M059J (cell line): ENCODE data around the gene TUBG1. TPM values are rescaled to one million over a fixed set of nuclear protein-coding genes. Genes with fewer than 3 reads are reported as not detected.
"Not testable (repeated sequence)": the region's sequence is repeated elsewhere in the genome, so short reads cannot be mapped to it uniquely, and the experiment has no call there.

Experiments
- DNase-seq: peaks from one replicate; pipeline ENCODE4 v3.0.0-alpha.2; 2012; ENCODE audit warnings: low read depth
- total RNA-seq: library from RNA; depleted of rRNA; stranded (reverse); fragments of >200 nt; shearing (Covaris generic); gene quantifications from 2 replicates; pipeline ENCODE4 v1.2.3, GENCODE V29; 2014

The TUBG1 gene
- total RNA-seq, 1 experiment from 2014 or later, result 168 TPM

- DNase-seq, result peak; percentile 71
Observed at GRCh38 chr17:42578282-42578869, 31.1 kb upstream of the TUBG1 start.

- no peak for DNase-seq
Observed at GRCh38 chr17:42579794-42580551, 29.5 kb upstream of the TUBG1 start.

- DNase-seq, result no peak
Observed at GRCh38 chr17:42581744-42582270, 27.7 kb upstream of the TUBG1 start.

GRCh38 chr17:42584880-42585279, 24.6 kb upstream of the TUBG1 start:
- no peak for DNase-seq

GRCh38 chr17:42585353-42585752, 24.1 kb upstream of the TUBG1 start:
- DNase-seq, result no peak

DNA sequence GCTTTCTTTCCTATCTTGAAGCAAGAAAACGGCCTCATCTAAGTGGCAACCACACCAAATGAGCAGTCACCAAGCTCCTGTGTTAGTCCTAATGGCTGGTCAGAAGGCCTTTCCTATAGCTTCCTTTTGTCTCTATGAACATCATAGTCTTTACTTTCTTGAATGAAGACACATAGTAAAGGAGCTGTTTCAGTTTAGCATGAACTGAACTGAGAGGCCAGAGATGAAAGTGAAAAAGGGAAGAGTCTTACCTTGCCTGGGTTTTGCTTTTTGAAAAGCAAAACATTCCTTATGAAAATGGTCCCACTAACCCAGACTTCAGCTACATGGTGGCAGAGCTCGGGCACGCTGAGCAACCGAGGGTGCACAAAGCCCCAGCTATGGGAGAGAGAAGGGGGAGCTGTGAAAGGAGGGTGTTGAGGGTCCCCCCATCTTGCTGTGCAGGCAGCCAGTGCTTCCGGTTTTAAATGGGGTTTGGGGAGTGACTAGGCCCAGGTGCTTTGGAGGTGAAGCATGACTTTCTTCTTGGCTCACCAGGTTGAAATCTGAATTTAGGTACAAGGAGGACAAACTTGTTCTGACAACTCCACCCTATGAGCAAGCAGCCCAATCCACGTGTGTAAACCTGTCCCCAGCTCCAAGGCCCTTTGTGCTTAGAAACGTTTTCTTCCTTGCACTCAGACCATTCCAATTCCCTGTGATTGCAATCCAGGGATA, 22.8 kb upstream of the TUBG1 start:
- DNase-seq, result no peak

DNA sequence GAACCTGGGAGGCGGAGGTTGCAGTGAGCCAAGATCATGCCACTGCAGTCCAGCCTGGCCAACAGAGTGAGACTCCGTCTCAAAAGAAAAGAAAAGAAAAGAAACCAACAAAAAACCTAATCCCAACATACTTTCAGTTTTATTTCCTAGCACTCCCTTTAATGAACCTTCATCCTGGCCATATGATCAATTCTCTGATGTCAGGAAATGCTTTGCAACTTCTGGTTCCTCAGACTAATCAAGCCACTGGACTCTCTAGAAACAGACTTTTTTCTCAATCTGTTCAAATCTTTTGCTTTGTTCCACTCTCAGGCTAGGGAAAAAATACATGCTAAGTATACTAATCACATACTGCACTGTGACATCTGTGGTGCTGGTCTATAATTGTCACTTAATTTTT, 18.6 kb upstream of the TUBG1 start:
- no peak for DNase-seq

- DNase-seq, result no peak
Observed at GRCh38 chr17:42591411-42591810, 18.1 kb upstream of the TUBG1 start.

DNA sequence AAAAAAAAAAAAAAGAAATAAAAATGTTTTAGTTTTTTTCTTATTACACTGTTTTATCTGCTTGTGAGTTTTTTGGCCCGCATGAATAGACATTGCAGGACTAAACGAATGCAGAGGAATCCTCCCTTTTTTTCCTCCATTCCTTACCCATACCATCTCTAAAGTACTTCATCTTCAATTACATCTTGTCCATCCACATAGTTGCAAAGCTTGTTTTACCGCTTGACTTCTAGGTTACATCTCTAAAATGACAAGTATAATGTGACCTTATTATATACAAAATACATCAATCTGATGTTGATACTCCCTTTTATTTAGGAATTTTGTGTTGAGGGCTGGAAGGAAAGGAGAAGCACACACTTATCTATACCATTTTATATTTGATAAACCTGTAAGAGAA, 13.1 kb upstream of the TUBG1 start:
- no peak for DNase-seq

DNA sequence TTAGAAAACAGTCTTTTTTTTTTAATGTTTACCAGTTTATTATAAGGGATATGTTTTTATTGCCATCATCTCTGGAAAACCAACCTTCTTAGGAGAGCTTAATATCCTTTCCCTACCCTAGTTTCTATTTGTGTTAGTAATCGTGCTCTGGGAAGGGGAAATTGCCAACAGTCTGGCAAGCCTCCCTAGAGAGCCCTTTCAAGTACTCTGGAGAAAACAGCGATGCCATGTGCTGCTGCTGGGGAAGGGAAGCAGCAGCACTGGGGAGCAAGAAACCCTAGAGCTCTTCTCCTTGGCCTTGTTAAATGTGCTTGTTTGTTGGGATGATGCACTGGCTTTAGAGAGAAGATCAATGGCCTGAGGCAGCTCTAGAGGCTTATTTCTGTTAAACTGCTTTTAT, 10.6 kb upstream of the TUBG1 start:
- no peak for DNase-seq

DNA sequence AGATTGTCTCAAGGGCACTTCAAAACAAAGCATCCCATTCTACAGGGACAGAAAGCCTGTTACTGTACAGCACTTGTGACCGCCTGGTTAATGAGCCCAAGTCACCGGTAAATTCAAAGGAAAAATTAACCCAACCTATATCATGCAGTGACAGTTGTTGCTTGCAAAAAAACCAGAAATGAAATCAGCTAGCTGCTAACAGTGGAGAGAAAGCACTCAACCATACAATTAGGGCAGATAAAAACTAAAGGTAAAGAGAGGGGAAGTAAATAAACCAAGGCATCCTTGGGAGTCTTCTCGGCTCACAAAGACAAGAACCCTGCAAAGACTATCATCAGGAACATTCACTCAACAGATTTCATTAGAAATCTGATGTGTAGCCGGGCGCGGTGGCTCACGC, 6.2 kb upstream of the TUBG1 start:
- no peak for DNase-seq

DNA sequence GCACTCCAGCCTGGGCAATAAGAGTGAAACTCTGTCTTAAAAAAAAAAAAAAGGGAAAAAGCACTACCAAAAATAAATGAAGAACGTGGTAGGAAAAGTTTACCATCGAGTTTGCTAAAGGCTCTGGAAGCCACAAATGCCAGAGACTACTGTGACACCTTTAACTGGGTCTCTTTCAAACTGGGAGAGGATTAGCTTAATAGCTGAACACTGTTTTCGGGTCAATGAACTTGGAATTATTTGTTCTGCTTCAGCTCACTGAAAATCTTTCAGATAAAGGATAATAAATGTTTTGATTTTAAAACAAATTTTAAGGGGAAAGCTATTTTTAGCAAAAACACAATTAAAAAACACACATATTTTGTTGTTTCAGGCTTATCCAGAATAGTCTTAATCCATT, 1.7 kb upstream of the TUBG1 start:
- DNase-seq, result no peak

DNA sequence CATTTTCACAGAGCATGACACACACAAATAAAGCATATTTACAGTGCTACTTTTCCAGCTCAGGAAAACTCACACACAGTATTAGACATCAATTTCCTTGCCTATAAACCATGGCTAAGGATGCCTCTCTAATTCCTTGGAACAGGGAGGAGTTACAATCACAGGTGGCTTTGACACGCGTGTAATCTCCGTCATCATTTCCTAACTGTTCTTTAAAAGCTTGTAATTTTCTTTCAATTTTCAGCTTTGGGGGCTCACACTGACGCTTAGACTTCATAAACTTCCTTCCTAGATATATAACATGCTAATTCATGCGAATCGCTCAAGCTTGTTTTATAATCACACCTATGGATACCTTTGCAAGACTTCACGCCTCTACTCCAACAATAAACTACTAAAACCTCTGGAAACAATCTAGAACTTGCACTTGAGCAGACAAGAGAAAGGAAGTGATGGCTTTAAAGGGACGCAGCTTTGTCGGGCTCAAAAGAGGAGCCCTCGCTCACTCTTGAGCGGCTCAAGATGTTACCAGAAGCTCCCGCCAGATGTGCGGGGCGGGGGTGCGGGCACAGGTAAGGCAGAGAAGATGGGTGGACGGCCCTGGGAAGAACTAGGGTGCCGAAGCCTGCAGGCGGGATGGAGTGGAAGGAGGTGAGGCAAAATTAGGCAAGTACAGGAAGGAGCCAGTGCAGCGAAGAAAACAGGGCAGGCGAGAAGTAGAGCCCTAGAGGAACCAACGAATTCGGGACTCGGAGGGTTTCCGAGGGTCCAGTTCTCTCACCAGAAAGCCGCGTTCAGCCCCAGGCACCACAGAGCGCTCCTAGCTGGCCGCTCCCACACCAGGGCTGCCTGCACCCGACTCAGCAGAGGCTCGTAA, 940 bp upstream of the TUBG1 start:
- peak; percentile 13 for DNase-seq

GRCh38 chr17:42609814-42610801, 625 bp downstream of the TUBG1 start:
- not testable (repeated sequence) for DNase-seq

GRCh38 chr17:42612013-42612412, 2.5 kb downstream of the TUBG1 start:
- DNase-seq, result no peak

DNA sequence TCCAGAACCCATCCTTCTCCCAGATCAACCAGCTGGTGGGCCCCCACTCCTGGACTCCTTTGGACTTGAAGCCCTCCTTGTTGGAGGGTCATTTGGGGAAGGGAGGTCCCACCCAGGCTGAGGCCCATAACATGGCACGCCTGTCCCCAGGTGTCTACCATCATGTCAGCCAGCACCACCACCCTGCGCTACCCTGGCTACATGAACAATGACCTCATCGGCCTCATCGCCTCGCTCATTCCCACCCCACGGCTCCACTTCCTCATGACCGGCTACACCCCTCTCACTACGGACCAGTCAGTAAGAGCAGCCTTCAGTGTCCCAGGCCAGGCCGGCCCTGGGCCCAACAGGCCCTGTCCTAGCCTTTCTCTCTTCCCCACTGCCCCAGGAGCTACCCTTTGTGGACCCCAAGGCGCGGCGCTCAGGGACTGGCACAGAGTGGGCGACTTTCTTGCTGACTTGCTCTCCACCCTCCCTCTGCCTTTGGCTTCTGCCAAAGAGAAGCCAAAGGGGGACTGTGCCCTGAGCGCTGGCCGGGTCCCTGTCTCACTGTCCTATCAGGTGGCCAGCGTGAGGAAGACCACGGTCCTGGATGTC, 4.3 kb downstream of the TUBG1 start:
- DNase-seq, result no peak

DNA sequence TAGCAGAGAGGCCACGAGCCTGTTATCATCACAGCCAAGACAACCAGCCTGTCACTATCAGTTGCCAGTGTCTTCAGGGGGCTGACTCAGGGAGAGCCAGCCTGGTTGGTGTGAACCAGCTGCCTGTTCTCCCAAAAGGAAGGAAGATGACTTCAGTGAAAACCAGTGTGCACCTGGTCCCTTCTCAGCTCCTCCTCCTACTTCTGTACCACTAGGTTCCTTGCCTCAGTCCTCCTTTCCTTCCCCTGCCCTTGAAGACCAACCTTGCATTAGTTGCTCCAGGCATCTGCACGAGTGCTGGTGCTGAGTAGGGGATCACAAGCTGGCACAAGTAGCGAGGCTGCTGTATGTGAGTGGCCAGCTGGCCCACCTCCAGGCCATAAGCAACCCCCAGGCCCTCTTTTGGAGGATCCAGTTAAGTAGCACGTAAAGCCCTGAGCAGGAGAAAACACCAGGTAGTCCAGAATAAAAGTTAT, 8.5 kb downstream of the TUBG1 start:
- no peak for DNase-seq

DNA sequence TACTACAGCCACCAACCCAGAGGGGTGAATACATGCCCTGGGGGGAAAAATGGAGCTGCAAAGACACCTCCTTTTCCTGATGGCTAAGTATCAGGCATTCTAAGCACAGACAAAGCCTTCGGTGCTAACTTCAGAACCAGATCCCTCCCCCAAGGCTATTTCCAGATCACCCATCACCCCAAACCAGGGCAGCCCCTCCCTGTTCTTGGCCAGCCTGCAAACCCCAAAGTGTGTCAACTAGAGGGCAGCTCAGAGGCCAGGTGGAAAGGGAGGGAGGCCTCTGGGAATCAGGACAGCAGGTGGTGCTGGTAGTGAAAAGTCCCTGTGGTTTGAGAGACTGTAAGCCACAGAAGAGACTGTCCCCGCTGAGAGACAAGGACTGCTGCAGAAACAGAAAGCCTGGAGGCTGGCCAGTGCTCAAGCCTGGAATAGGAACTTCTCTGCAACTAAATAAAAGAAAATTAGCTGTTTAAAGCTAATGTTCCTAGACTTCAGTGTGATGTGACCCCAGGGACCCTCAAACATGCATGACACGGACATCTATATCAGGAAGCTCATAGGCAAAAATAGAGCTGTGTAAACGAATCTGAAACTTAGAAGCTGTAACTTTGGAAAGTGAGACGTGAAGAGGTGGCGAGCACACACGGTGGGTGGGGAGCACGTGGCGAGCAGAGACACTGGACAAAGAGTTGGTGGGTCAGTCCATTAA, 9.1 kb downstream of the TUBG1 start:
- peak; percentile 83 for DNase-seq

- not testable (repeated sequence) for DNase-seq
Observed at GRCh38 chr17:42621987-42622386, 12.5 kb downstream of the TUBG1 start.
